H7 (cell line): ENCODE measurements around the gene ANKRD49. TPM values are rescaled to one million over a fixed set of nuclear protein-coding genes. Genes with fewer than 3 reads are reported as not detected.

Experiments
- DNase-seq: peaks from one replicate; pipeline ENCODE4 v3.0.0; 2012
- H3K27me3 ChIP-seq: 2 replicates; pipeline ENCODE4 v1.6.0; 2011; ENCODE audit warnings: mild to moderate bottlenecking, low read length; ENCODE audit not compliant: control insufficient read depth, insufficient read depth
- H3K36me3 ChIP-seq: replicated peaks from 2 replicates; pipeline ENCODE4 v1.5.1; 2011; ENCODE audit warnings: low read length; ENCODE audit not compliant: control insufficient read depth, insufficient read depth
- H3K4me3 ChIP-seq: 2 replicates; pipeline ENCODE4 v1.5.1; 2011; ENCODE audit warnings: low read depth, mild to moderate bottlenecking, control low read depth, low read length, moderate library complexity; ENCODE audit not compliant: insufficient read depth
- total RNA-seq: library from RNA; depleted of rRNA; stranded (reverse); fragments of >200 nt; shearing (Covaris generic); gene quantifications from 2 replicates; pipeline ENCODE4 v1.2.3, GENCODE V29; 2014; rRNA removed

Gene ANKRD49, protein sequence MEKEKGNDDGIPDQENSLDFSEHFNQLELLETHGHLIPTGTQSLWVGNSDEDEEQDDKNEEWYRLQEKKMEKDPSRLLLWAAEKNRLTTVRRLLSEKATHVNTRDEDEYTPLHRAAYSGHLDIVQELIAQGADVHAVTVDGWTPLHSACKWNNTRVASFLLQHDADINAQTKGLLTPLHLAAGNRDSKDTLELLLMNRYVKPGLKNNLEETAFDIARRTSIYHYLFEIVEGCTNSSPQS
- 10.0 and 18.2 TPM in 2 replicates for total RNA-seq

DNA sequence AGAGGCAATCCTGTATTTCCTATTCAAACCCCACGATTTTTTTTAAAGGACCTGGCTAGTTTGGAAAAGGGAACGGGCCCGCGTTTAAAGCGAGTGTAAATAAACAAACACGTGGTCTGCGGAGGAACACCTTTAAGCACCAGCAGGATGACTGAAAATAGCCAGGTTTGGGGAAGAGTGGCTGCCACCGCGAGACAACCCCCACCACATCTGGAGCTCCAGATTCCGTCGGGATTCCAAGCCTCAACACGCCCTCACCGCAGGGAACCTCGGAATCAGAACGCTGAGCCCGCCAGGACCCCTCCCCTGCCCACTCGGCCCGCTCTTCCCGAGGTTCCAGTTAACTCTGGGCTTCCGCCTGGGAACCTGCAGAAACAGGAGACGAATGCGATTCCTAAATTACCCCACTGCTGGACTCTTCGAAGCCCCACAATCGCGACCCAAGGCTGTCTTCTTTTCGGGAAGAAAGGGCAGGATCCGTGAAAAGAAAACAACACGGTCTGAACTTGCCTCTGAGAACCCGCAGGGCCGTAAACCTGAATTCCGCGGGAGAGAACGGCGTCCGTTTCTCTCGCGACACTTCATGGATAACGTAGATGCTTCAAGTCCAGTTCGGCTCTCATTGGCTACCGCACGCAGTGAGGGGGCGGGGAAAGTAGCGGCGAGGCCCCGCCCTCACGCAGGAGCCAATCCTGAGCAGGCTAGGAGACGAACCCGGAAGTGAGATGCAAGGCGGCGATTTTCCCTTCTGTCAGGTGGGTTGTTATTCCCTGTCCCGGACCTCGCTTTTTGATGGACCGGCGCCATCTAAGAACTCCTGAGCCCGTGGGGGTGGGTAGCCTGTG, at the start of gene ANKRD49, which contains the start of gene MRE11:
Gene ANKRD49, plus strand, starts transcription at position 704 of the 845 bp plus-strand sequence. CDS start 2,710 bp downstream, outside the sequence.
Gene MRE11, minus strand, starts transcription at position 564 of the 845 bp plus-strand sequence. CDS start 1,043 bp downstream, outside the sequence.
- Histone ChIP-seq H3K4me3 (peak within 1 kb of the TSS; percentile 74), H3K27me3 (no peaks in the 10 kb centered on the region), H3K36me3 (peaks cover 6% of the 10 kb centered on the region)
- DNase-seq = peak; percentile 82

DNA sequence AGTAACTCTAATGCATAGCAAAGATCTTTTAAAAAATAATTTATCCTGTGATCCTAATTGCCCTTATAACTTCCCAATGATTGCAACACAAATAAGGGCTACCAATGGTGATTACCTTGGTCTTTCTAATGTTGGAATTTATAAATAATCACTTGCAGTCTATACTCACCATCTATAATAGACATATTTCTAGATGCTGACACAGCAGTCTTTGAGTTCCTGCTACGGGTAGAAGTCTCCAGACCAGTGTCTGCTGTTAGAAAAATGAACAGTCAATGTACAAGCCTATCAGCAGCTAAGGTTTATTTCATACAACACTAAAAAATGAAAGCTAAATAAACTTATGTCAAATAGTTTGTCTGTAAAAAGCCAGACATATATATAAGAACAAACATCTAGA, 48.1 kb upstream of the ANKRD49 start:
- Histone ChIP-seq H3K36me3 (peaks cover 5% of the 10 kb centered on the region; the same call in 1 of the 2 replicates), H3K27me3 (no peaks in the 10 kb centered on the region), H3K4me3 (no peak overlapping the region)
- no peak for DNase-seq

DNA sequence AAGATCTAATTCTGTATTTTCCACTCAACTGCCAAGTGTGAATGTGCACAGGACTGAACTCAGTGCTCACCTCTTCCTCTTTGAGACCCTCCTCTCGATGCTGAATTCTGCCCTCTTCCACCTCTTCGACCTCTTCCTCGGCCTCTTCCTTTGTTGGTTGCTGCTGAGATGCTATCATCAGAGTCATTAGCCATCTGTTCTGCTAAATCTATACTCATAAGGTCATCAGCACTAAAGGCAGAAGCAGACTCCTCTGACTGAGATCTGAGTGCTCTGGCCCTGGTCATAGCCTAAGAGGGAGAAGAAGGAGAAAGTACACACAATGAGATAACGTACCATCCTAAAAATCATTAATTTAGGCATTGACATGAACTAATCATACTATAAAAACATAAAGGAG, 46.6 kb upstream of the ANKRD49 start:
- H3K27me3 ChIP-seq = no peaks in the 10 kb centered on the region
- no peak for DNase-seq
- no peak overlapping the region for H3K4me3 ChIP-seq
- H3K36me3 ChIP-seq = peaks cover 5% of the 10 kb centered on the region; the same call in 1 of the 2 replicates

DNA sequence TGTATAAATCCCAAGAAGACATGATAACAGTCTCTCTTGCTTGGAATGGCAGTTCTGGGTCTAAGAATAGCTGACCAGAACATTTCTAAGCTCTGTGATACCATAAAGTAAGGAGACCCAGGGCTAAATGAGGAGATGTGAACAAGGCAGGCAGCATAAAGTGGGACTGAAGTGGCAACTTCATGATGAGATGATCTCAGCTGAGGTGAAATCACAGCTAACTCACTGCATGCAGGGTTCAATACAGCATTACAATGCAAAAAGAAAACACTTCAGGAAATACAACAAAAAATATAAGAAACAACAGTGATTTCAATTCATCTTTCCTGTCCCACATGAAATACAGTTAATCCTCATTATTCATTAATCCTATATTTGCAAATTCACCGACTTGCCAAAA, 44.8 kb upstream of the ANKRD49 start:
- Histone ChIP-seq H3K4me3 (no peak overlapping the region), H3K36me3 (peaks cover 5% of the 10 kb centered on the region; the same call in 1 of the 2 replicates), H3K27me3 (no peaks in the 10 kb centered on the region)
- no peak for DNase-seq

DNA sequence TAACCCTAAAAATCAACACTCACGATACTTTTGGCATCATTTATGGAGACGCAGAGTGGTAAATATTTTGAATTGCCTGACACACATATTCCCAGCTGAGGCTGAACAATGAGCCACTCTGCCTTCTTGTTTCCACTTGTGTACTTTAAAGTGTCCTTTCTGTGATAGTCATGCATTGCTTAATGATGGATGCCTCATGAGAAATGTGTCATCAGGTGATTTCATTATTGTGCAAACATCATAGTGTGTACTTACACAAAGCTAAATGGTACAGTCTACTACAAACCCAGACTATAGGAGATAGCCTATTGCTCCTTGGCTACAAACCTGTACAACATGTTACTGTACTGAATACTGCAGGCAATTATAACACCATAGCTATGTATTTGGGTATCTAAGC, 44.3 kb upstream of the ANKRD49 start:
- Histone ChIP-seq H3K36me3 (peaks cover 5% of the 10 kb centered on the region; the same call in 1 of the 2 replicates), H3K4me3 (no peak overlapping the region), H3K27me3 (no peaks in the 10 kb centered on the region)
- DNase-seq = no peak

DNA sequence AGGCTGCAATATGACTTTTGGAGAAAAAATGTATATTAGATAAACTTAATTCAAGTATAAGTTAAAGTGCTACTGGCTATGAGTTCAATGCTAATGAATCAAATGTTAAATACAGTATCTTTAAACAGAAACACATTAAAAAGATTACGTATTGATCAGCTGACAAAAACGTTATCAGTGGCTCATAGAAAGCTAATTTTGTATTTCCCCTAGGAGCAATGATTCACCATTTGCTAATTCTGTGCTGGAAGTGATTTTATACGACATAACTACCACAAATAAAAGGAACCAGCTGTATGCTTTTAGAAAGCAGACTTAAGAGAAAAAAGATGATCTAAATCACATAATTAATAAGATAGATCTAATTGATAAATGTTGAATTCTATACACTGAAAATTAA, 43.7 kb upstream of the ANKRD49 start:
- no peak overlapping the region for H3K4me3 ChIP-seq
- no peaks in the 10 kb centered on the region for H3K27me3 ChIP-seq
- no peak for DNase-seq
- H3K36me3 ChIP-seq = peaks cover 3% of the 10 kb centered on the region; the same call in 1 of the 2 replicates

DNA sequence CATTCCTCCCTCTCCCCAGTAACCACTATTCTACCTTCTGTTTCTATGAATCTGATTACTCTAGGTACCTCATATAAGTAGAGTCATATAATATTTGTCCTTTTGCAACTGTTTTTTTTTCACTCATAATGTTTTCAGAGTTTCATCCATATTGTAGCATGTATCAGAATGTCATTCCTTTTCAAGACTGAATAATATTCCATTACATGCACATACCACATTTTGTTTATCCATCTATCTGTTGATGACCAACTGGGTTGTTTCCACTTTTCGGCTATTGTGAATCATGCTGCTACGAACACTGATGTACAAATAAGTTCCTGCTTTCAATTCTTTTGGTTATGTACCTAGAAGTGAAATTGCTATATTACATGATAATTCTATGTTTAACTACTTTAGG, 40.8 kb upstream of the ANKRD49 start:
- no peak for DNase-seq
- Histone ChIP-seq H3K4me3 (no peak overlapping the region), H3K27me3 (no peaks in the 10 kb centered on the region), H3K36me3 (peaks cover 1% of the 10 kb centered on the region)

DNA sequence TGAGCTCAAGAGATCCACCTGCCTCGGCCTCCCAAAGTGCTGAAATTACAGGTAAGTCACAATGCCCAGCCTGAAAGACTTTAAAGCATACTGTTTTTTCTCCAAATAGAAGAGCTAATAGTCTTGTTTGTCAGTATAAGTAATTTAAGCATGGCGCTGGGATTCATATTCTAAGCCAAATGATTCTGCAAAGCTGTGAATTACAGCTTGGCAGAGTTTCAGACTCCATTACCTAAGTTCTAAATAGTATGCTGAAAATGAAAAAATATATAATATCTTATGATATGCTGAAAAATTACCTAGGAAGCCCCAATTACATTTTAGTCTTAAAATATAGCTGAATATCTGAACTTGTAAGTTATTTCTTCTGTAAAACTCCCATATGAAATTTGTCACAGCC, 39.5 kb upstream of the ANKRD49 start:
- DNase-seq = no peak
- H3K27me3 ChIP-seq = no peaks in the 10 kb centered on the region
- H3K4me3 ChIP-seq = no peak overlapping the region
- H3K36me3 ChIP-seq = peaks cover 1% of the 10 kb centered on the region

DNA sequence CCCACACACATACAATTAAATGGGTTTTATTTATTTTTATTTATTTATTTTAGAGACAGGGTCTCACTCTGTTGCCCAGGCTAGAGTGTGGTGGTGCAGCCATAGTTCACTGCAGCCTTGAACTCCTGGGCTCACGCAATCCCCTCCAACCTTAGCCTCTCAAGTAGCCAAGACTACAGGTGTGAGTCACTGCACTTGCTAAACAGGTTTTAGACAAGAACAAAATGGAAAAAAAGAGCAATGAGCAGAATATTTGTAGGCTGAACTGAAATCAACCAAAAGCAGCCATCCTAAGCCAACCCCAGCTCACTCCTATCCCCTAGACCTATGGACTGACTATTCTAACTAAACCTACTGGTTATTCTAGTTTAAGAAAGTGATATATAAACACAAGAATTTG, 37.9 kb upstream of the ANKRD49 start:
- Histone ChIP-seq H3K36me3 (peaks cover 1% of the 10 kb centered on the region), H3K27me3 (no peaks in the 10 kb centered on the region), H3K4me3 (no peak overlapping the region)
- DNase-seq = no peak

DNA sequence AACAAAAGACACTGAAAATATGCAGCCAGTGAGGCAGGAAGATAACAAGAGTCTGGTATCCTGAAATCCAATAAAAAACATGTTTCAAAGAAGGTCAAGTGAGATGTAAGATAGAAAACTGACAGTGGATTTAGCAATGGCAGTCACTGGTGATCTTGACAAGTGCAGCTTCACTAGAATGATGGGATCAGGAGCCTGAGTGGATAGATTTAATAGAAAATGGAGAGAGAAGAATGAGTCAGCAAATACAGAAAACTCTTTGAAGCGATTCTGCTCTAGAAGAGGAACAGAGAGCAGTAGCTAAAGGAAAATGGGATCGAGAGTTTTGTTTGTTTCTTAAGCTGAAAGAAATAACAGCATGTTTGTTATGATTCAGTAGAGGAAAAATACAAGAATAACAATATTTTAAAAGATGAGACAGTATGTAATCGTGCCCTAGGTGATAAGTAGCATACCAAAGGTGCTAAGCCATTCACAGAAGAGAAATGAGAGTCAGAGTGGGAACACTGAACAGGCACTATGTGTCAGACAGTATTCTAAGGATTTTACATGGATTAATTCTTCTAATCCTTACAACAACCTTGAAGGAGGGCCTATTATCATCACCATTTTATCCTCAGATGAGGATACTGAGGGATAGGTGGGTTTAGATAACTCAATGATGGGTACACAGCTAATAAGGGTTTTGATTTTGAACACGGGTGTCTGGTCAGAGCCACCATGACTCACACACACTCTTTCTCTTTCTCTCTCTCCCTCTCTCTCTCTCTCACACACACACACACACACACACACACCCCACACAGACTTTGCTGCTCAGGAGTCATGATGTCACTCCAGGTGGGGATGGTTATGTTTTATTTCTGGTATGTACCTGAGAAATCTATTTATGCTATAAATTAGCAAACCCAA, 36.4 kb upstream of the ANKRD49 start:
- DNase-seq = no peak
- Histone ChIP-seq H3K4me3 (no peak overlapping the region), H3K27me3 (no peaks in the 10 kb centered on the region)

DNA sequence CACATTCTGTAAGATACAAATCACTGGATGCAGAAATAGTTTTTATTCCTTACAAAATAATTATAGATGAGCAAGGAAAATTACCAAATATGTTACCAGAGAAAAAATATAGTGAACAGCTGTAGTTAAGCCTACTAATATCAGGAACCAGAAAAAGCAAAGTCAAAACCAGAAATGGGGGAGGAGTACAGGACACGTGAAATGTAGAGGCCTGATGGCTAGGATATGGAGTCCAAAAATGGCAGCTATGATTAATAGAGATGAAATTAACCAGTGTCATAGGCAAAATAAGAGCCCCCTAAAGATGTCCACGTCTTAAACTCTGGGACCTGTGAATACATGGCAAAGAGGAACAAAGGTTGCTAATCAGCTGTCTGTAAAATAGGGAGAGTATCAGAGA, 34.2 kb upstream of the ANKRD49 start:
- peaks cover 1% of the 10 kb centered on the region for H3K36me3 ChIP-seq
- H3K27me3 ChIP-seq = no peaks in the 10 kb centered on the region
- H3K4me3 ChIP-seq = no peak overlapping the region
- DNase-seq = no peak

More for the DNA sequence above, 36.4 kb upstream of the ANKRD49 start:
- peaks cover 1% of the 10 kb centered on the region for H3K36me3 ChIP-seq

DNA sequence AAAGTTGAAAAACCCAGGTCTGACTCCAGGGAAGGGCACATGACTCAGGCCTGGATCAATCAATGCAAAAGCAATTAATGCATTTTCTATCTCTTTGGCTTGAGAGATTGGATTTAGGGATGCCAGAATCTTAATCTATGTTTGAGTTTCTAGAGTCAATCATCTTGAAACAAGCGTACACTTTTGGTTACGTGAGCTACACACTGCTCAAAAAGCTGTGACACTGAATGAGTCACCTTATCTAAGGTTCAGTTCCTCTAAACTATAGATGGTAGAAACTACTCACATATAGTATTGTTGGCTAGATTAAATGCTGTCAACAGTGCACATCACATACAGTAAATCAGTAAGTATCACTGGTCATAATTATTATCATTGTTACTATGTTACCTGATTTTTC, 24.4 kb upstream of the ANKRD49 start:
- Histone ChIP-seq H3K36me3 (peaks cover 2% of the 10 kb centered on the region), H3K27me3 (no peaks in the 10 kb centered on the region), H3K4me3 (no peak overlapping the region)
- no peak for DNase-seq

DNA sequence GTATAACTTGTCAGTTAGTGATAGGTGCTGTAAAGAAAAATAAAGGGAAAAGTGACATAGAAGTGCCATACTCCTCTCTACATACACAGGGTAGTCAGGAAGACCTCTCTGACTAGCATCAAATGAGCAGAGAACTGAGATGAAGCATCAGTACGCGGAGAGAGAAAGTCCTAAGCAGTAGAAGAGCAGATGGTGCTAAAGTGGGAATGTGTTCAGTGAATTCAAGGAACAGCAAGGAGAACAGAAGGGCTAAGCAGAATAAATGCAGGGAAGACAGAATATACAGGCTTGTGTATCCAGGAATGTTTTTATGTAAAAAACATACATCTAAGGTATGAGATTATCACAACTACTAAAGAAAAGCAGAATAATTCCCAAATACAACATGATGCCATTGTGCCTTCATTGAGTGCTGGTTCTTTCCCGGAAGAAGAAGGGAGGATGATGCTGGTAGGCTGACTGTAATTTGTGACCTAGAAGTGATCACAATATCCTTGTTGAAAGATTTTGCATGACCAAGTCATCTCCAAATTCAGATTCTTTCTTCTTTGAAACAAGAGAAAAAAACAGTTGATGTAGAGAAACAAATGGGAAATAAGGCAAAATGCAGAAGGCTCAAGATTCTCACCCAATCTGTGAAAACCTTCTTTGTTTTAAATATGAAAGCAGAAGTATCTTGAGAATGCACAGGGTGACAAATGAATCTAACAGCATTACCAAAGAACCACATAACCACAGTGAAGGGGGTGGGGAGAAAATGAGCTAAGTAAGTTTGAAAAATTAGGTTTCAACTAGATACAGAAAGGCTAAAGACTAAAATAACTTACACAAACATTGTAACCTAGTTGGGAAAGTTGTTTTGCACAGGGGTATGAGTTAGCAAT, 20.6 kb upstream of the ANKRD49 start:
- Histone ChIP-seq H3K36me3 (no peaks in the 10 kb centered on the region; the same call in none of the 2 replicates), H3K4me3 (no peak overlapping the region), H3K27me3 (no peaks in the 10 kb centered on the region)
- no peak for DNase-seq
